Caco-2 (cell line): ENCODE measurements around the gene PCID2. TPM values are rescaled to one million over a fixed set of nuclear protein-coding genes. Genes with fewer than 3 reads are reported as not detected.

Experiments
- BruUV-seq: library from RNA; stranded (reverse); fragments of 400-500 nt; replicated peaks from 2 replicates; lab custom pipeline; 2021; lab: Mats Ljungman, UMichigan
- CTCF ChIA-PET: fragments of 300-600 bp; sonication (Branson Sonifier 250); formaldehyde crosslinking; loops from one replicate; lab custom pipeline; 2022; ENCODE audit warnings: antibody characterized with exemption; lab: Charles Lee
- POLR2A ChIA-PET: fragments of 300-600 bp; sonication (Branson Sonifier 250); formaldehyde crosslinking; loops from one replicate; lab custom pipeline; 2022; ENCODE audit warnings: antibody characterized with exemption; lab: Charles Lee
- DNase-seq, 2 experiments: peaks; one replicate each; pipeline versions ENCODE4 v3.0.0 to v3.0.0-alpha.2; 2020 to 2022
- H3K27me3 ChIP-seq: replicated peaks from 2 replicates; pipeline ENCODE4 v1.6.0; 2011; ENCODE audit warnings: low read length; ENCODE audit not compliant: control insufficient read depth, insufficient read depth
- H3K36me3 ChIP-seq: 2 replicates; pipeline ENCODE4 v1.5.1; 2011; ENCODE audit warnings: low read length; ENCODE audit not compliant: control insufficient read depth, insufficient read depth
- H3K4me1 ChIP-seq: fragments of 250-450 bp; sonication (Bioruptor Pico); 2 replicates; pipeline ENCODE4 v1.5.1; 2020; ENCODE audit warnings: mild to moderate bottlenecking
- H3K4me3 ChIP-seq: 2 replicates; pipeline ENCODE4 v1.5.1; 2011; ENCODE audit warnings: low read depth, mild to moderate bottlenecking, control low read depth, low read length
- H3K9me3 ChIP-seq: fragments of 250-450 bp; sonication (Bioruptor Pico); 2 replicates; pipeline ENCODE4 v1.5.1; 2020; ENCODE audit warnings: mild to moderate bottlenecking, moderate library complexity
- H3K27ac Mint-ChIP-seq: one replicate; pipeline ENCODE4 v1.8.0; 2022; ENCODE audit warnings: mixed read lengths; ENCODE audit not compliant: unreplicated experiment
- H3K27me3 Mint-ChIP-seq: one replicate; pipeline ENCODE4 v1.8.0; 2022; ENCODE audit warnings: mixed read lengths; ENCODE audit not compliant: insufficient read depth, unreplicated experiment
- H3K36me3 Mint-ChIP-seq: one replicate; pipeline ENCODE4 v1.8.0; 2022; ENCODE audit warnings: mild to moderate bottlenecking, mixed read lengths; ENCODE audit not compliant: insufficient read depth, unreplicated experiment
- H3K4me1 Mint-ChIP-seq: one replicate; pipeline ENCODE4 v1.8.0; 2022; ENCODE audit warnings: low read depth, mixed read lengths; ENCODE audit not compliant: unreplicated experiment
- H3K4me3 Mint-ChIP-seq: one replicate; pipeline ENCODE4 v1.8.0; 2022; ENCODE audit warnings: mild to moderate bottlenecking, moderate library complexity, mixed read lengths; ENCODE audit not compliant: unreplicated experiment
- H3K9me3 Mint-ChIP-seq: one replicate; pipeline ENCODE4 v1.8.0; 2022; ENCODE audit warnings: mixed read lengths; ENCODE audit not compliant: unreplicated experiment
- intact Hi-C: fragments of 100-400 bp; cut with micrococcal nuclease; formaldehyde crosslinking; loops from one replicate; pipeline ENCODE4 v1.10.0; 2022; ENCODE audit not compliant: unreplicated experiment
- total RNA-seq: library from RNA; stranded (reverse); gene quantifications from 2 replicates; pipeline ENCODE4 v1.2.3, GENCODE V29; 2022
- TF ChIP-seq, protein P1 (sequence below), 2 experiments: fragments of 200-600 bp in 1 of 2; IDR thresholded peaks; 1 replicate in 1 of 2; 2 replicates in 1 of 2; pipeline versions ENCODE4 v1.5.1 to v1.8.0; 2011 to 2022; ENCODE audit warnings: antibody characterized with exemption in 1 of 2, control low read depth in 1 of 2, inconsistent platforms in 1 of 2, low read depth in 1 of 2, low read length in 1 of 2, mild to moderate bottlenecking in 1 of 2, moderate library complexity in 1 of 2; ENCODE audit not compliant: insufficient read depth in 1 of 2, severe bottlenecking in 1 of 2, unreplicated experiment in 1 of 2

The PCID2 gene
- total RNA-seq, 1 experiment from 2014 or later, result 81.5 TPM

DNA sequence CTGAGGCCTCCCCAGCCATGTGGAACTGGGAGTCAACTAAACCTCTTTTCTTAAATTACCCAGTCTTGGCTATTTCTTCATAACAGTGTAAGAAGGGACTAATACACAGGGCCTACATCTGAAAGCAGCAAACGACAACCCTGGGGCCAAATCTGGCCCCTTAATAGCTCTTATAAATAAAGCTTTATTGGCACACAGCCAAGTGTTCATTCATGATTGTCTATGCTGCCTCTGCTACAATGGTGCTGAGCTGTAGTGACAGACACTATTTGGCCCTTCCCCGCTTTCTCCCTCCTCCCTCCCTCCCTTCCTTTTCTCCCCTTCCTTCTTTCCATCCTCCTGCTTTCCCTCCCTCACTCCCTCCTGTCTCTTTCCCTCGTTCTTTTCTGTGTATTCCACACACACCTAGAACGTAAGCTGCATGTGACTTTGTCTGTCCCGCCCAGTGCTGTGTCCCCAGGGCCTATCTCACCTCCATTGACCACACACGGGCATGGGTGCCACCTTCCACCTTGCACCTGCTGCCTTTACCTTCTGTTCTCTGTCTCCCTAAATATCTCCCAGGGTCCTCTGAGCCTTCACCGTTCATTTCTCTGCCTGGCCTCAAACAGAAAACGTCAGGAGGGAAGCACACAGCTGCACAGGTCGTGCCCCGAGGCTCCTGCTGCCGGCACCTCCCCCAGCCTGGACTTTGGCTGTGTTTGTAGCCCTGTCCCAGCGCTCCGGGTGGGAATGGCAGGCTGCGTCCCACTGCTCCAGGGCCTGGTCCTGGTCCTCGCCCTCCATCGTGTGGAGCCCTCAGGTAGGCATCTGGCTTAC, 50.3 kb downstream of the PCID2 start, which contains the start of gene PROZ:
TSS of gene PROZ (plus strand) at position 720 of the 819 bp plus-strand sequence. CDS start at position 733, 13 bp downstream.
- H3K27me3 Mint-ChIP-seq, result peaks cover 9% of the 10 kb centered on the region
- peak within 1 kb of the TSS; percentile 49 for H3K27ac Mint-ChIP-seq
- H3K36me3 Mint-ChIP-seq, result peaks cover 12% of the 10 kb centered on the region
- Histone ChIP-seq H3K9me3 (0 out of 2 replicates have a peak, but pooled peaks cover 2% of the 10 kb centered on the region), H3K27me3 (no peaks in the 10 kb centered on the region), H3K4me1 (peaks cover 16% of the 10 kb centered on the region), H3K36me3 (no peaks in the 10 kb centered on the region), H3K4me3 (no peak within 1 kb of the TSS)
- ChIA-PET CTCF (interaction anchor here (0.6 kb wide), 1 partner anchor 34 kb away, joined by 5 read pairs; no protein-coding TSS in a partner anchor), POLR2A (no interaction called here)
- peak in 1 of 2 experiments; percentile 45 for DNase-seq
- peaks cover 20% of the 10 kb centered on the region for H3K4me1 Mint-ChIP-seq
- H3K9me3 Mint-ChIP-seq, result peaks cover 9% of the 10 kb centered on the region
- no TSS peak for BruUV-seq
- intact Hi-C loops, result no loop called here
- TF ChIP-seq, protein P1, sequence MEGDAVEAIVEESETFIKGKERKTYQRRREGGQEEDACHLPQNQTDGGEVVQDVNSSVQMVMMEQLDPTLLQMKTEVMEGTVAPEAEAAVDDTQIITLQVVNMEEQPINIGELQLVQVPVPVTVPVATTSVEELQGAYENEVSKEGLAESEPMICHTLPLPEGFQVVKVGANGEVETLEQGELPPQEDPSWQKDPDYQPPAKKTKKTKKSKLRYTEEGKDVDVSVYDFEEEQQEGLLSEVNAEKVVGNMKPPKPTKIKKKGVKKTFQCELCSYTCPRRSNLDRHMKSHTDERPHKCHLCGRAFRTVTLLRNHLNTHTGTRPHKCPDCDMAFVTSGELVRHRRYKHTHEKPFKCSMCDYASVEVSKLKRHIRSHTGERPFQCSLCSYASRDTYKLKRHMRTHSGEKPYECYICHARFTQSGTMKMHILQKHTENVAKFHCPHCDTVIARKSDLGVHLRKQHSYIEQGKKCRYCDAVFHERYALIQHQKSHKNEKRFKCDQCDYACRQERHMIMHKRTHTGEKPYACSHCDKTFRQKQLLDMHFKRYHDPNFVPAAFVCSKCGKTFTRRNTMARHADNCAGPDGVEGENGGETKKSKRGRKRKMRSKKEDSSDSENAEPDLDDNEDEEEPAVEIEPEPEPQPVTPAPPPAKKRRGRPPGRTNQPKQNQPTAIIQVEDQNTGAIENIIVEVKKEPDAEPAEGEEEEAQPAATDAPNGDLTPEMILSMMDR (IDR thresholded peaks at IDR 0.05; ENCODE audit: insufficient read depth in 1 of 2, low read depth in 1 of 2, low read length in 1 of 2, severe bottlenecking in 1 of 2, unreplicated experiment in 1 of 2), result no peak
- no peak within 1 kb of the TSS for H3K4me3 Mint-ChIP-seq

GRCh38 chr13:113157206-113157928, 51.1 kb downstream of the PCID2 start:
- Histone ChIP-seq H3K4me1 (peaks cover 21% of the 10 kb centered on the region), H3K36me3 (no peaks in the 10 kb centered on the region), H3K27me3 (no peaks in the 10 kb centered on the region), H3K4me3 (no peak overlapping the region), H3K9me3 (0 out of 2 replicates have a peak, but pooled peaks cover 2% of the 10 kb centered on the region)
- H3K27ac Mint-ChIP-seq, result no peak overlapping the region
- peaks cover 26% of the 10 kb centered on the region for H3K4me1 Mint-ChIP-seq
- no peak overlapping the region for H3K4me3 Mint-ChIP-seq
- peaks cover 9% of the 10 kb centered on the region for H3K9me3 Mint-ChIP-seq
- CTCF ChIA-PET, result no interaction called here
- TF ChIP-seq, protein P1 (IDR thresholded peaks at IDR 0.05; ENCODE audit: insufficient read depth in 1 of 2, low read depth in 1 of 2, low read length in 1 of 2, severe bottlenecking in 1 of 2, unreplicated experiment in 1 of 2), result no peak
- BruUV-seq, result no TSS peak
- intact Hi-C loops, result no loop called here
- H3K36me3 Mint-ChIP-seq, result peaks cover 12% of the 10 kb centered on the region
- POLR2A ChIA-PET, result no interaction called here
- no peak for DNase-seq
- H3K27me3 Mint-ChIP-seq, result peaks cover 4% of the 10 kb centered on the region

DNA sequence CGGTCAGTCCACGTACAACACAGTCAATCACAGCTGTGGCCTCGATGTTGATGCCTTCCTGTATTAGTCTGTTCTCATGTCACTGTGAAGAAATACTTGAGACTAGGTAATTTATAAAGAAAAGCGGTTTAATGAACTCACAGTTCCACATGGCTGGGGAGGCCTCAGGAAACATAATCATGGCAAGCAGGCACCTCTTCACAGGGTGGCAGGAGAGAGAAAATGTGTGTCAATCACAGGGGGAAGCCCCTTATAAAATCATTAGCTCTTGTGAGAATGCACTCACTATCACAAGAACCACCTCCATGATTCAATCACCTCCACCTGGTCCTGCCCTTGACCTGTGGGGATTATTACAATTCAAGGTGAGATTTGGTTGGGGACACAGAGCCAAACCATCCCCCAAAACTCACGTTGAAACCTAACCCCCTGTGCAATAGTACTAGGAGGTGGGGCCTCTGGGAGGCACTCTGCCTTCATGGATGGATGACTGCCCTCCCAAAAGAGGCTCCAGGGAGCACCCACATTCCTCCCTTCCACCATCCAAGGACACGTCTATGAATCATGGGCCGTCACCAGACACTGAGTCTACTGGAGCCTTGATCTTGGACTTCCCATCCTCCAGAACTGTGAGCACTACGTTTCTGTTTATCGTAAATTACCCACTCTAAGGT, 52.4 kb downstream of the PCID2 start:
- DNase-seq, result no peak
- 0 out of 2 replicates have a peak, but pooled peaks cover 2% of the 10 kb centered on the region for H3K9me3 ChIP-seq
- H3K9me3 Mint-ChIP-seq, result peaks cover 9% of the 10 kb centered on the region
- TF ChIP-seq, protein P1 (IDR thresholded peaks at IDR 0.05; ENCODE audit: insufficient read depth in 1 of 2, low read depth in 1 of 2, low read length in 1 of 2, severe bottlenecking in 1 of 2, unreplicated experiment in 1 of 2), result no peak
- CTCF ChIA-PET, result no interaction called here
- peaks cover 21% of the 10 kb centered on the region for H3K4me1 ChIP-seq
- intact Hi-C loops, result no loop called here
- no peaks in the 10 kb centered on the region for H3K27me3 ChIP-seq
- no peak overlapping the region for H3K4me3 Mint-ChIP-seq
- no peaks in the 10 kb centered on the region for H3K36me3 ChIP-seq
- POLR2A ChIA-PET, result no interaction called here
- no peak overlapping the region for H3K4me3 ChIP-seq
- BruUV-seq, result no TSS peak
- H3K4me1 Mint-ChIP-seq, result peaks cover 25% of the 10 kb centered on the region
- H3K27ac Mint-ChIP-seq, result no peak overlapping the region
- H3K36me3 Mint-ChIP-seq, result peaks cover 7% of the 10 kb centered on the region
- H3K27me3 Mint-ChIP-seq, result peaks cover under 1% of the 10 kb centered on the region
